GM12878 (cell line): ENCODE results near the gene EIF2A. TPM values are rescaled to one million over a fixed set of nuclear protein-coding genes. Genes with fewer than 3 reads are reported as not detected.

Experiments used
- ASH2L ChIP-seq: fragments of 300-600, 200-600 bp; sonication (generic); IDR thresholded peaks from 2 replicates; pipeline ENCODE4 v1.6.1; 2017; ENCODE audit warnings: low read depth, mild to moderate bottlenecking, borderline replicate concordance
- ATF2 ChIP-seq: IDR thresholded peaks from 2 replicates; pipeline ENCODE4 v1.6.1; 2012; ENCODE audit warnings: low read length, inconsistent platforms
- BCL3 ChIP-seq: IDR thresholded peaks from 2 replicates; pipeline ENCODE4 v1.6.1; 2011; ENCODE audit warnings: borderline replicate concordance, low read depth, mild to moderate bottlenecking, moderate library complexity, low read length; ENCODE audit not compliant: insufficient read depth, poor library complexity, severe bottlenecking
- BMI1 ChIP-seq: fragments of 450-650 bp; IDR thresholded peaks from 2 replicates; pipeline ENCODE4 v1.6.1; 2016; ENCODE audit warnings: mild to moderate bottlenecking, moderate library complexity, borderline replicate concordance
- BRCA1 ChIP-seq: IDR thresholded peaks from 2 replicates; pipeline ENCODE4 v1.6.1; 2011; ENCODE audit warnings: low read depth, low read length, improper control_type of control experiment
- CBX3 ChIP-seq: fragments of 200-600 bp; sonication (generic); IDR thresholded peaks from 2 replicates; pipeline ENCODE4 v1.6.1; 2016; ENCODE audit warnings: low read depth, borderline replicate concordance
- CHD4 ChIP-seq: fragments of 200-600 bp; sonication (generic); IDR thresholded peaks from 2 replicates; pipeline ENCODE4 v1.6.1; 2016; ENCODE audit warnings: mild to moderate bottlenecking
- E4F1 ChIP-seq: fragments of 450-650 bp; IDR thresholded peaks from 2 replicates; pipeline ENCODE4 v1.6.1; 2018; ENCODE audit warnings: borderline replicate concordance, mild to moderate bottlenecking; ENCODE audit not compliant: partially characterized antibody
- EGR1 ChIP-seq, 2 experiments: IDR thresholded peaks; 1 replicate in 1 of 2; 2 replicates in 1 of 2; pipeline ENCODE4 v1.6.1; 2011 to 2012; ENCODE audit warnings: low read depth in 2 of 2, low read length in 2 of 2, borderline replicate concordance in 1 of 2, mild to moderate bottlenecking in 1 of 2, moderate library complexity in 1 of 2
- ESRRA ChIP-seq: IDR thresholded peaks from 2 replicates; pipeline ENCODE4 v1.6.1; 2012; ENCODE audit warnings: mild to moderate bottlenecking, low read length, improper control_type of control experiment
- FOXM1 ChIP-seq: IDR thresholded peaks from 2 replicates; pipeline ENCODE4 v1.6.1; 2012; ENCODE audit warnings: low read depth, mild to moderate bottlenecking, inconsistent platforms, low read length, moderate library complexity
- HSF1 ChIP-seq: fragments of 150-350 bp; IDR thresholded peaks from 2 replicates; pipeline ENCODE4 v1.6.1; 2014; ENCODE audit warnings: mild to moderate bottlenecking, low read depth, low read length
- NFXL1 ChIP-seq: fragments of 450-650 bp; IDR thresholded peaks from 2 replicates; pipeline ENCODE4 v1.6.1; 2017; ENCODE audit warnings: antibody characterized with exemption, mild to moderate bottlenecking, borderline replicate concordance
- PAX8 ChIP-seq: fragments of 450-650 bp; IDR thresholded peaks from 2 replicates; pipeline ENCODE4 v1.6.1; 2017; ENCODE audit warnings: mild to moderate bottlenecking, moderate library complexity
- SPI1 ChIP-seq: IDR thresholded peaks from 2 replicates; pipeline ENCODE4 v1.6.1; 2011; ENCODE audit warnings: low read depth, mild to moderate bottlenecking, low read length, moderate library complexity, borderline replicate concordance; ENCODE audit not compliant: insufficient read depth
- SREBF1 ChIP-seq: IDR thresholded peaks from 2 replicates; pipeline ENCODE4 v1.6.1; 2012; ENCODE audit warnings: mild to moderate bottlenecking, low read length
- ZBTB40 ChIP-seq: fragments of 450-650 bp; IDR thresholded peaks from 2 replicates; pipeline ENCODE4 v1.6.1; 2016; ENCODE audit warnings: mild to moderate bottlenecking, moderate library complexity, borderline replicate concordance
- polyA plus RNA-seq, 11 experiments: library from polyadenylated mRNA; depleted of rRNA in 4 of 11; unstranded in 6 of 11; stranded (reverse) in 5 of 11; fragments of >200 nt; fragmentation: Nextera tagmentation in 4 of 11; fragmentation: Illumina TruSeq in 1 of 11; extraction: Ambion mirVana in 4 of 11; extraction: Trizol in 1 of 11; gene quantifications; 1 replicate in 1 of 11; 2 replicates in 10 of 11; pipeline versions ENCODE4 v1.2.1 to v1.2.3, GENCODE V29; 2011 to 2016; ENCODE audit warnings: inconsistent platforms in 2 of 11, missing spikeins in 2 of 11, low read depth in 1 of 11
- total RNA-seq, 4 experiments: library from RNA; depleted of rRNA in 3 of 4; stranded (reverse); fragments of >200 nt in 3 of 4; fragmentation: Illumina TruSeq in 1 of 4; extraction: Trizol in 1 of 4; gene quantifications; 2 replicates each; pipeline versions ENCODE4 v1.2.1 to v1.2.3, GENCODE V29; 2013 to 2021

The EIF2A gene
- total and polyA plus RNA-seq, 10 of the 15 experiments (the other 5 are each of a cell fraction or from before 2014, with no cell fraction given) = 85.4 to 211 (median 136) TPM

- TF ChIP-seq E4F1 (peak; percentile 75), CHD4 (no peak), BCL3 (no peak), CBX3 (no peak), BMI1 (no peak), PAX8 (peak; percentile 79; the same call in 1 of the 2 replicates), SREBF1 (peak; percentile 63; the same call in 1 of the 2 replicates), EGR1 (IDR thresholded peaks at IDR 0.05; ENCODE audit: borderline replicate concordance in 1 of 2, low read depth in 2 of 2, low read length in 2 of 2) (no peak), ATF2 (no peak), ZBTB40 (peak; percentile 98), FOXM1 (0 out of 2 replicates have a peak, but pooled peaks have one; percentile 29), ASH2L (peak; percentile 69; the same call in 1 of the 2 replicates), BRCA1 (no peak), HSF1 (0 out of 2 replicates have a peak, but pooled peaks have one; percentile 17), NFXL1 (no peak), SPI1 (peak; percentile 64; the same call in 1 of the 2 replicates), ESRRA (no peak)
These were observed at the start of gene EIF2A, which contains the start of gene SERP1 (continued) for GRCh38 chr3:150546226-150547044.
